ENCODE data around the gene CTIF. TPM values are rescaled to one million over a fixed set of nuclear protein-coding genes. Genes with fewer than 3 reads are reported as not detected.

The CTIF gene
- total RNA-seq, 1 experiment from 2014 or later: 5.8 TPM

GRCh38 chr18:48643262-48643661 is 104.4 kb downstream of the CTIF start:
- no peak overlapping the region for H3K9ac ChIP-seq (ENCODE audit: low read length)
- H3K36me3 ChIP-seq (ENCODE audit: low read depth, low read length): no peaks in the 10 kb centered on the region
- ATAC-seq (no peak), DNase-seq (no peak)
- H3K4me2 ChIP-seq (ENCODE audit: low read length): no peak overlapping the region
- H3K9me3 ChIP-seq (ENCODE audit: low read length): no peaks in the 10 kb centered on the region
- ChIA-PET CTCF (no interaction called here), POLR2A (ENCODE audit: unreplicated experiment) (no interaction called here)
- H3K9me2 ChIP-seq (replicated peaks; ENCODE audit: low read length): no peaks in the 10 kb centered on the region
- no TSS peak for BruUV-seq (replicated peaks)
- H3K4me3 ChIP-seq (ENCODE audit: low read length): no peak overlapping the region
- H3K27me3 ChIP-seq (ENCODE audit: low read length): no peaks in the 10 kb centered on the region
- H3K4me1 ChIP-seq (ENCODE audit: insufficient read depth, low read length): no peaks in the 10 kb centered on the region
- no peaks in the 10 kb centered on the region for H3F3A ChIP-seq (ENCODE audit: low read length, unreplicated experiment)
- TF ChIP-seq EZH2 (IDR thresholded peaks at IDR 0.05; ENCODE audit: low read length, unreplicated experiment) (no peak), EZH2phosphoT487 (IDR thresholded peaks at IDR 0.05; ENCODE audit: borderline replicate concordance, low read length) (no peak)
- TF ChIP-seq, protein P1, sequence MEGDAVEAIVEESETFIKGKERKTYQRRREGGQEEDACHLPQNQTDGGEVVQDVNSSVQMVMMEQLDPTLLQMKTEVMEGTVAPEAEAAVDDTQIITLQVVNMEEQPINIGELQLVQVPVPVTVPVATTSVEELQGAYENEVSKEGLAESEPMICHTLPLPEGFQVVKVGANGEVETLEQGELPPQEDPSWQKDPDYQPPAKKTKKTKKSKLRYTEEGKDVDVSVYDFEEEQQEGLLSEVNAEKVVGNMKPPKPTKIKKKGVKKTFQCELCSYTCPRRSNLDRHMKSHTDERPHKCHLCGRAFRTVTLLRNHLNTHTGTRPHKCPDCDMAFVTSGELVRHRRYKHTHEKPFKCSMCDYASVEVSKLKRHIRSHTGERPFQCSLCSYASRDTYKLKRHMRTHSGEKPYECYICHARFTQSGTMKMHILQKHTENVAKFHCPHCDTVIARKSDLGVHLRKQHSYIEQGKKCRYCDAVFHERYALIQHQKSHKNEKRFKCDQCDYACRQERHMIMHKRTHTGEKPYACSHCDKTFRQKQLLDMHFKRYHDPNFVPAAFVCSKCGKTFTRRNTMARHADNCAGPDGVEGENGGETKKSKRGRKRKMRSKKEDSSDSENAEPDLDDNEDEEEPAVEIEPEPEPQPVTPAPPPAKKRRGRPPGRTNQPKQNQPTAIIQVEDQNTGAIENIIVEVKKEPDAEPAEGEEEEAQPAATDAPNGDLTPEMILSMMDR (conservative IDR thresholded peaks at IDR 0.05; ENCODE audit: low read depth, low read length): no peak
- H2AFZ ChIP-seq (ENCODE audit: low read length): no peak overlapping the region
- no peaks in the 10 kb centered on the region for H3K79me2 ChIP-seq (ENCODE audit: low read length)
- H4K20me1 ChIP-seq (ENCODE audit: low read length): no peaks in the 10 kb centered on the region
- H3K27ac ChIP-seq (ENCODE audit: low read length): no peak overlapping the region
- intact Hi-C loops (cut with micrococcal nuclease): no loop called here

DNA sequence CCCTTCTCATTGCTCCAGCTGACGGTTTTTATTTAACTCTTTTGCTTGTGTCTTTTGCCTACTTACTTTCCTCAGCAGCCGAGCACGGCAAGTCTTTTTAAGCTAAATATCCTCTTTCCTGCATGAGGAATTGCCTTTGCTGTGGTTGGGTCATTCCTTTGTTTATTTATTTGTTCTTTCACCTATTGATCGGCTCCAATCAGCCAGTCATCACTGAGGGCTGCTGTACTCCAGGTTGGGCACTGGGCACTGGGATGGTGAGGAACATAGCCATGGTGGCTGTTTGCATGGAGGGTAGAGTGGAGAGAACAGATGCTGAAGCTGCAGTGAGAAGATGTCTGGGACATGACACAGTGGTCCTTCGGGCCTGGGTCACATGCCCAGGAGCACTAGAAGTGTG is 105.2 kb downstream of the CTIF start:
- Histone ChIP-seq H4K20me1 (ENCODE audit: low read length) (no peaks in the 10 kb centered on the region), H3K79me2 (ENCODE audit: low read length) (no peaks in the 10 kb centered on the region), H3K4me3 (ENCODE audit: low read length) (no peak overlapping the region), H3K4me2 (ENCODE audit: low read length) (no peak overlapping the region), H3K9ac (ENCODE audit: low read length) (no peak overlapping the region), H3K27ac (ENCODE audit: low read length) (no peak overlapping the region), H3F3A (ENCODE audit: low read length, unreplicated experiment) (no peaks in the 10 kb centered on the region), H3K9me3 (ENCODE audit: low read length) (no peaks in the 10 kb centered on the region), H2AFZ (ENCODE audit: low read length) (no peak overlapping the region), H3K27me3 (ENCODE audit: low read length) (no peaks in the 10 kb centered on the region), H3K4me1 (ENCODE audit: insufficient read depth, low read length) (no peaks in the 10 kb centered on the region), H3K9me2 (replicated peaks; ENCODE audit: low read length) (no peaks in the 10 kb centered on the region), H3K36me3 (ENCODE audit: low read depth, low read length) (no peaks in the 10 kb centered on the region)
- TF ChIP-seq EZH2 (IDR thresholded peaks at IDR 0.05; ENCODE audit: low read length, unreplicated experiment) (no peak), EZH2phosphoT487 (IDR thresholded peaks at IDR 0.05; ENCODE audit: borderline replicate concordance, low read length) (no peak)
- TF ChIP-seq, protein P1 (conservative IDR thresholded peaks at IDR 0.05; ENCODE audit: low read depth, low read length): no peak
- no peak for ATAC-seq
- no TSS peak for BruUV-seq (replicated peaks)
- intact Hi-C loops (cut with micrococcal nuclease): no loop called here
- DNase-seq: no peak
- ChIA-PET CTCF (no interaction called here), POLR2A (ENCODE audit: unreplicated experiment) (no interaction called here)

DNA sequence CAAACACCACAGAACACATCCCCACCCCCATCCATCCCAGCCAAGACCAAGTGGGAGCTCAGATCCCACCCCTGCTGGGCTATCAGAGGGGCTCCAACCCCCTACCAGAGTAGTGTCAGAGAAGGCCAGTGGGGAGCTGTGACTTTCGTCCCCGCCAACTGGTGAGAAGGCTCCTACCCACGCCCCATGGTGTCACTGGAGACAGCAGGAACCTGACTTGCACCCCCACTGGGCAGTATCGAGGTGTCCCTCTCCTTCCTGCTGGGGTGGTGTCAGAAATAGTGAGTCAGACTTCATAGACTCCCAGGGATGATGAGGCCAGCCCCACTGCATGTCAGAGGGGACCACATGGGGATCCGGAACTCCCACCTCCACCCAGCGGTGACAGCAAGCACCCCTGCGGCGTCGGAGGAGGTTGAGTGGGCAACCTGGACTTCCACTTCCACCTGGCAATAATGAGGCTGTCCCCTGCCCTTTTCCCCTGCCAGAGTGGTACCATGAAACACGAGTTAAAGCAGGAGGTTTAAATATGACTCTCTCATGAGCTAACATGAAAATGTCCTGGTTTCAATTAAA is 106.7 kb downstream of the CTIF start:
- no peak overlapping the region for H3K4me2 ChIP-seq (ENCODE audit: low read length)
- no peak overlapping the region for H2AFZ ChIP-seq (ENCODE audit: low read length)
- no peaks in the 10 kb centered on the region for H3K9me2 ChIP-seq (replicated peaks; ENCODE audit: low read length)
- no peaks in the 10 kb centered on the region for H3K9me3 ChIP-seq (ENCODE audit: low read length)
- H3K36me3 ChIP-seq (ENCODE audit: low read depth, low read length): no peaks in the 10 kb centered on the region
- H3K4me3 ChIP-seq (ENCODE audit: low read length): no peak overlapping the region
- no peaks in the 10 kb centered on the region for H3K4me1 ChIP-seq (ENCODE audit: insufficient read depth, low read length)
- no peaks in the 10 kb centered on the region for H3F3A ChIP-seq (ENCODE audit: low read length, unreplicated experiment)
- intact Hi-C loops (cut with micrococcal nuclease): no loop called here
- TF ChIP-seq EZH2 (IDR thresholded peaks at IDR 0.05; ENCODE audit: low read length, unreplicated experiment): no peak
- no peak for TF ChIP-seq EZH2phosphoT487 (IDR thresholded peaks at IDR 0.05; ENCODE audit: borderline replicate concordance, low read length)
- TF ChIP-seq, protein P1 (conservative IDR thresholded peaks at IDR 0.05; ENCODE audit: low read depth, low read length): no peak
- CTCF ChIA-PET: no interaction called here
- ATAC-seq: no peak
- no peaks in the 10 kb centered on the region for H3K27me3 ChIP-seq (ENCODE audit: low read length)
- no peak for DNase-seq
- no TSS peak for BruUV-seq (replicated peaks)
- no peaks in the 10 kb centered on the region for H3K79me2 ChIP-seq (ENCODE audit: low read length)
- no peak overlapping the region for H3K27ac ChIP-seq (ENCODE audit: low read length)
- no peak overlapping the region for H3K9ac ChIP-seq (ENCODE audit: low read length)
- H4K20me1 ChIP-seq (ENCODE audit: low read length): no peaks in the 10 kb centered on the region
- POLR2A ChIA-PET (ENCODE audit: unreplicated experiment): no interaction called here
